GM18507 (cell line): ENCODE results near the gene PDIA5.
"Not testable (repeated sequence)": the region's sequence is repeated elsewhere in the genome, so short reads cannot be mapped to it uniquely, and the experiment has no call there.

Experiments used
- DNase-seq: peaks from one replicate; pipeline ENCODE4 v3.0.0; 2011; ENCODE audit warnings: low read depth; ENCODE audit not compliant: insufficient read length; ENCODE audit errors: extremely low spot score
- FAIRE-seq: peaks from 2 replicates; lab custom pipeline; 2011; peaks lifted over from hg19 to GRCh38; lab: Jason Lieb, UNC

The PDIA5 gene

DNA sequence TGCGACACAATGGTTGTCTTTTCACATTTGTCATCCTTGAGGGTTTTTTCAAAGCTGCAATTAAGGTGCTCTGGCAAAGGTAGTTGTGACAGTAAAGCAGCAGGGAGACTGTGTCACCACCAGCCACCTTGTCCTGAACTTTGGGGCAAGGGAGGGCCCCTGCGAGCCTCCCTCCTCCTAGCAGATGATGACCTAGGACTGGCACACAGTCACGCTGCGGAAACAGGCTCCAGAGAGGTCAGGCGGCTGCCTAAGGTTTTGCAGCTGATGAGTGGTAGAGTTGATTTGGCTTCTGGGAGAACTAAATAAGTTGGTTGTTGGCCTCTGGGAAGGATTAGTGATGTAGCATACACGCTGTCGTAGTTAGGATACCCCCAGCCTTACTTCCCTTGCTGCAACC is 62.7 kb downstream of the PDIA5 start:
- FAIRE-seq: no peak

DNA sequence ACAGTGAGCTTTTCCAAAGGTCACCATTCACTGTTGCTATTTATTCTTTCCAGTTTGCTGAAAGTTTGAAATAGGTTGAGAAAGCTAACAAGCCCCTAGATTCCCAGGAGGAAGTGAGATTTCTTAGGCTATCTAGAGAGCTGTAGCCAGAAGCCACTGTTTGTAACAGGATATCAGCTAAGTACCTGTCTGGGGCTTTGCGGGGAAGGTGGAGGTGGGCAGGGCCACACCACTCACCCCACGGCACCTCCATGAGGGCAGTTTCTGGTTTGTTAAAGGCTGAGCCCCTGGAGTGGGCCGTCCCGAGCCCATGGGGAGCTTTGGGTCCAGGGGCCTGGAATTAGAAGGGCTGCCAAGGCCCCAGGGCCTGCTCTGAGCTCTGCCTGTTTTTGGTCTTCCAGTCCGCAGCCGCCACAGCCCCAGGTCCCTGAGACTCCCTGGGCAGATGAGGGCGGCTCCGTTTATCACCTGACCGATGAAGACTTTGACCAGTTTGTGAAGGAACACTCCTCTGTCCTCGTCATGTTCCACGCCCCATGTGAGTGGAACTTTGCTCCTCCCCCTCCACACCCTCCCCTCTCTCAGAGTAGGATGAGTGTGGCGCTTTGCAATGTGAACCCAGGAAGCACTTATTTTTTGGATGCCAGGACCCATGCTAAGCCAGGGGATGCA is 63.4 kb downstream of the PDIA5 start:
- no peak for DNase-seq
- no peak for FAIRE-seq

More for the DNA sequence above, 62.7 kb downstream of the PDIA5 start:
- DNase-seq: no peak

DNA sequence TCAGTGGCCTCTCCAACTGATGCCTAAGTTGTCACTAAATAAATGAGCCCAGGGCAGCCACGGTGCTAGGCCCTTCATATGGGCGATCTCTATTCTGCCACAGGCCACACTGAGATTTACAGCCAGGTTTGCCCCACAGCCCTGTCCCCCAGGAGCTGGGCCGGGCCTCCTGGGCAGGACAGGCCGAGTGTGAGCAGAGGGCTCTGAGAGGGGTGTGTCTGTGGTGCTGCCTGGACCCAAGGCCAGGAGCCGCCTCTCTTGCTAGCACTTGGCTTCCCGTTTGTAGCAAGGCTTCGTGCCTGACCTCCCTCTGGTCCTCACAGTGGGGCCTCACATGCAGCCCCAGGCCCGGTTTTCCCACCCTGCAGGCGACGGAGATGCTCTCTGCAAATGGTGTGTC is 67.8 kb downstream of the PDIA5 start:
- DNase-seq (no peak), FAIRE-seq (no peak)

DNA sequence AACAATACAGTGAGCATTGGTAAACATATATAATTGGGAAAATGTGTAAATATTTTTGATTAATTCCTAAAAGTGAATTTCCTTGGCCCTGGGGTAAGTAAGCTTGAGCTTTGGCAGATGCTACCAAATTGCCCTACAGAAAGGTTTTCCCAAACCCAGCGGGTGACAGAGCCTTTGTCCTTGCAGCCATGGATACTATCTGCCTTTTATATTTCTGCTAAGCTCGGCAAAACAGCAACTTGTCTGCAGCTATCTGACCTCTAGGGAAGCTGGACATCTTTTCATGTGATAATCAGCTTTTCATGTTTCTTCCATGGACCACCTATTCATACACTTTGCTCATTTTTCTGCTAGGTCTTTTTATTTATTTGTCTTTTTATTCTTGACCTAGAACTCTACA is 70.2 kb downstream of the PDIA5 start:
- FAIRE-seq: no peak
- DNase-seq: no peak

DNA sequence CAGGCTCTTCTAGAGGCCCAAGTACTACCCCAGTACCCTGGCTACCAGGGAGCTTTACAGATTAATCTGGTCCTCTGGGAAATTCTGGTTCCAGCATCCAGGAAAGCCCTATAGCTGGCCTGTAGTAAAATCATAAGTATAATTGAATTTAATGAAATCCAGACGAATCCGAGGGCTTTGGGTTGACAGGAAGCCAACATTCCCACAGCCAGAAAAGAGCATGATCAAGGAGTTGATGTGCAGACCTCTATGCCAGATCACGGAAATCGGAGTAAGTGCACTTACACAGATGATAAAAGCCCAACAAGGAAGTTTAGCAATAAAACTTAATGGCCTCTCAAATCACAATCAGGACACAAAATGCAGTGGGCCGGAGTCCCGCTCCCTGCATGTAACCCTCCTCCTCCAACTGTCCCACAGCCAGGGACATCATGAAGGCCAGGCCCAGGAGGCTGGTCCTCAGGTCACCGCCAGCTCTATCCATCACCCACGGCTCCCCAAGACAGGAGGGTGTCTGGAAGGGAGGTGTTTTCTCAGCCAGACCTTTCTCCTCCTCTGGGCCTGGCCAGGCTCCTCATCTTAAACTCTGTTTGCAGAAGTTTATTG is 72.1 kb downstream of the PDIA5 start:
- FAIRE-seq: no peak
- DNase-seq: no peak

DNA sequence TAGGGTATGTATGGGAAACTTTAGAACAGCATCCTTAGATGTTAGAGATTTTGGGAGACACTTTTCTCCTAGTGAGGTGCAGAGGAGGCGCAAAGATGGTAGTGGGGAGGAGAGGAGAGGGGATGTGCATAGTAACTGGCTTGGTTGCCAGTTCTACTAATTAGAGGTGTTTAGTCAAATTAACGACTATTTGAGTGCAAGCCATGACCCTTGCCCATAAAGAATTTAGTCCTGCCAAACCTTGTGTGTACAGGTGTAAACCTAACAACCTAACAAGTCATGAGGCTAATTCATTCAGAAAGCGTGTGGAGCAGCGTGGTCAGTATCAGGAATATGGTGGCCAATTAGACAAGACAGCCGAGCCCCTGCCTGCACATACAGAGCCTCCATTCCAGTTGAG is 72.7 kb downstream of the PDIA5 start:
- no peak for DNase-seq
- no peak for FAIRE-seq

DNA sequence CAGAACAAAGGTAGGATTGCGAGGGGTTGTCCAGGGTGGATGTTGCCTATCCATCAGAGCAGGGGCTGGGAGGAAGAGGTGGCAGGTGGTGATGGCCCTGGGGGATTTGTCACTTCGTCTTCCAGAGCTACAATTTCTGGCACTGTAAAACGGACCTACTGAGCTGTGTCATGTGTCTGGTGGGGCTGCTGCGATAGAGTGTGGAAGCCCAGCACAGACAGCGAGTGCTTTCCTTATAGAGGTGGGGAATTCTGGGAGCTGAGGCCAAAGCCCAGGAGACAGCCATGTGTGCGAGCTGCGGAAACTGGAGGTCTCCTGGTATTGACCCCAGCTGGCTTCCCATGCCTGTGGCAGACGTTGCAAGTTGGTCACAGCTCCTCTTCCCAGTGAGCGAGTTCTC is 73.7 kb downstream of the PDIA5 start:
- DNase-seq (no peak), FAIRE-seq (no peak)

DNA sequence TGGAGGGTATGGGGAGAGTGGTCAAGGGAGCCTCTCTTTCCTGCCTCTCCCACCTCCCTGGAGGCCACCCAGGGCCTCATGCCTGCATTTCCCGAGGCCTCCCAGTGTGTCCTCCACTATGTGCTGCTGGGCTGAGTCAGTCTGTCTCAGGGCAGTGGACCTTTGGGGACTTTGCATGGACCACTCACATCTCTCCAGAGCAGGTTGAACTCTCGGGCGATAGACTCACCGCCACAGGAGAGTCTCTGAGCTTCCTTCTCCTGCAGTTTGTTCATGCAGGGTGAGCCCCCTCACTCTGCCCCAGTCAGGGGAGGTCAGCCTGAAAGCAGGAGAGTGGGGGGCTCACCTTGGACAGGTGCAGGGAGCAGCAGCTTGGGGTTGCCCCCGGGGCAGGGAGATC is 74.5 kb downstream of the PDIA5 start:
- FAIRE-seq (no peak), DNase-seq (no peak)

DNA sequence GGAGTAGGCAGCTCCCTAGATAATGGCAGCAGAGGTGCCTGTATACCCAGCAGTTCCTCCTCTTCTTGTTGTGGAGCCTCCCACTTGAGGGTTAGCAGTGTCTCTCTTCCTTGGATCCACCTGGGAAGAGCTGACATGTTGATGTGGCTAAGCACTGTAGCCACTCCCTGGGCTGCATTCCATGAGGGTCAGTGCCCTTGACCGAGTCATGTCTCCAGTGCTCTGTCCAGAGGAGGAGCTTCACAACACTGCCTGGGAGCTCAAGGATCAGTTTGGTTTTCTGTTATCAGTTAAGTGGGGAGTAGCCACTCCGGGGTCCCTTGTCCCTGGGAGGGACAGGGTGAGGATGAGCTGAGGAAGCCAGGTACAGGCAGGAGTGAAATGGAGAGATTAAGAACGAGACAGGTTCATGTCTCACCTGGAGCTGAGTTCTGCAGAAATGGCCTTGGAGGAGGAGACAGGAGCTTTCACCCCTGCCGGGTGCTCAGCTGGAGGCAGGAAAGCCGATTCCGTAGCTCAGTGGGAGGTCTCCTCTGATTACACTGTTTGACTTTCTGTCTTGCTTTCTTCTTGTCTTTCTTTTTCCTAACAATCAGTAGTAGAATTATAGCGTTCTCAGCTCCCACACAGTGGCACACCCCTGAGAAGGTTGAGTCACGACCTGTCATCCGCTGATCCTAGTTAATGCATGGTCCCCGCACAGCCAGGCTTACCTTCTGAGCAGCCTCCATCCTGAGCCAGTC is 77.0 kb downstream of the PDIA5 start:
- FAIRE-seq (no peak), DNase-seq (no peak)

DNA sequence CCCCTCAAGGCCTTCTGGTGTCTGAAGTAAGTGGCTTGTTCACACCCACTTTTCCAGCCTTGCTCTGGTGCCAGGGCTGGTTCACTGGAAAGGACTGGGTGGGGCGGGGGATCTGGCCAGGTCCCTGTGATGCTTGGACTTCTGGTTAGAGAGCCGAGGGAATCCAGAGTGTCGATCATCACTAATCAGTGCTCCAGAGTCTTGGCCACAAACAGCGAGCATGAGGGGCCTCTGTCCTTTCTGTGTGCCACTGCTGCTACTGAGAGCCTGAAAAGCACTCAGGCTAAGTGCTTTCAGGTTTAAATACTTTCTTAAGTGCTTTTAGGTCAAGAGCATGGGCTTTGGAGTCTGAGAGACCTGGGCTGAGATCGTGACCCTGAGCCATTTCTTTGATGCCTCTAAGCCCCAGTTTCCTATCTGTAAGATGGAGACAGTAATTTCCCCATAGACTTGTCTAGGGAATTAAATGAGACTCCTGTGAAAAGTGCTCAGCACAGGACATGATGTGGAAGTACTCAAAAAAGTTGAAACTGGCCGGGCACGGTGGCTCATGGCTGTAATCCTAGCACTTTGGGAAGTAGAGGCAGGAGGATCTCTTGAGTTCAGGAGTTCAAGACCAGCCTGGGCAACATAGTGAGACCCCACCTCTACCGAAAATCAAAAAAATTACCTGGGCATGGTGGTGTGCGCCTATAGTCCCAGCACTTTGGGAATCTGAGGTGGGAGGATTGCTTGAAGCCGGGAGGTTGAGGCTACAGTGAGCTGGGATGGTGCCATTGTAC is 81.1 kb downstream of the PDIA5 start:
- DNase-seq (no peak), FAIRE-seq (no peak)

DNA sequence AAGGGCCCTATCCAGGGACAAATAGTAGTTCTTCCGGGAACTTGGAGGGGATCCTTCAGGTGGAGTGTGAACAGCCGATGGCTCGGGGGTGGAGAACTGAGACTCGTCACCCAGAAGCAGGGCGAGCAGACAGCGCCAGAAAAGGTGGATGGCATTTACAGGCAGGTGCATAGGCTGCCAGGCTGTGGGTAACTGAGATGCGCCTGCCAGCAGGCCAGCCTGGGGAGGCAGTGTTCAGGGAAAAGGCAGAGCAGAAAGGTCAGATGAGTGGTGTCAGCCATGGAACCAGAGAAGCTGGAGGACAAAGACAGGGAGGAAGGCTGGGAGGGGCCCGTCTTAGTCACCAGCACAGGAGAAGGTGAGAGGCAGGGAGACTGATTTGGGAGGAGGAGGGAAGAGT is 81.9 kb downstream of the PDIA5 start:
- DNase-seq (no peak), FAIRE-seq (no peak)

DNA sequence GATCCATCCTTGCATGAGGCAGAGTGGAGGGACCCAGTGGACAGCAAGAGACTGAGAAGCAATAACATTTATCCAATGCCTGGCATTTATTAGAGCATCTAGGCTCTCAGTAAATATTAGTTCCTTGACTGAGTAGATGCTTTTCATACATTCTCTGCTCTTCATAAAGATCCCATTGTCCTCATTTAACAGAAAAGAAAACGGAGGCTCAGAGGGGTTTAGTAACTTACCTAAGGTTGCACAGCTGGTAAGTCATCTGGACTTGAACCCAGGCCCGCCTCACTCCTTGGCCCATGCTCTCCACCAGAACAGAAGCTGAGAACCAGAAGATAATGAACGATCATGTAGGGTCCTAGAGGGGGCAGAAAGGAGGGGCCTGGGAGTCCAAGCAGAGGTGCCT is 82.7 kb downstream of the PDIA5 start:
- DNase-seq (no peak), FAIRE-seq (no peak)

DNA sequence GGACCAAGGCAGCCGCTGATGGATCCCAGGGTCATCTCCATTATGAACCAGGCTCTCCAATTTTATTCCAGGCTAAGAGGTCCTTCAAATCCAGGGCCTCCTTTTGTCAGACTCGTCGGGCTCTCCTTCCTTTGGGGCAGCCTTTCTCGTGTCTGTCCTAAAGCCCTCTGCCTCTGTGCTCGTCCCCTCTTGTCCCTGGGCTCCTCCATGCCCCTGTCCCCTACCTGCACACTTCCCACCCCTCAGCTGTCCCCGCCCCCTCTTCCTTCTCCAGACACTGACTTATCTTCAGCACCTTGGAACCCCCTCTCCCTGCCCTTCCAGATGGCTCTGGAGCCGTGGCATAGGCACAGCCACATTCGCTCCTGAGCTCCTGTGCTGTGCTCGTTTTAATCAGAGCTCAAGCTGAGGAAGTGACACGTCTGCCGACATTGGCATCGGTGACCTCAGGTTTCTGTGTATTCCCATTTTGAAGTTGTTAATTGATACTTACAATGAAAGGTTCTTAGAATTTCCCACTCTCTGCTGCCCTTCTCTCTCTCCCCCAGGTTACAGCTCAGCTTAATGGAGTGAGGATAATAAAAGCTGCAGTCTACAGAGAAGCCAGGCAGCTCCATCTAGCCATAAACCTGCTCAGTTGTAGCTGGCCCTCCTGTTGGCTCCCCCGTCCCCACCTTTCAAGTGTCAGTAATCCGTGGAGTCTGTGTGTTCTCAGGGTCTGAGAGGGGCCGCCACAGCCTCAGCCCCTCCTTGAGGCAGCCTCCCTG is 83.8 kb downstream of the PDIA5 start:
- FAIRE-seq (no peak), DNase-seq (no peak)

DNA sequence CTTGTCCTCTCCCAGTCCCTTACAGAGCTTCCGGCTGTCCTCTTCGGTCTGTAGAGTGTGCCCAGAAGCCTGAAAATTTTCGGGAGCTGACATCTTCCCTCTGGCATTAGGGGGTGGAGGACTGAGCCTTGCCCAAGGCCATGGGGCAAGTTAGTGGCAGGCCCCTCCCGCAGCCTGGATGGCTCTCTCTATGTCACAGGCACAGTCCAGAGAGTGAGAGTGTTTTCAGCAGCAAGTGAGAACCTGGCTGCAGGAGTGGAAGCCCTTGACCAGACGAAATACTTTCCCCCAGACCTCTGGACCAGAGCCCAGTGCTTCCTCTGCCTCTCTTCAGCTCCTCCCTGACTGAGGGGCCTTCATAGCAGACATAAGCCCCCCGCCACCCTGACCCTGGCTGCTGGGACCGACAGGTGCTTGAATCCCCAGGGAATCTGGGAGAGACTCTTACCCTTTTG is 84.5 kb downstream of the PDIA5 start:
- FAIRE-seq: no peak
- DNase-seq: no peak

DNA sequence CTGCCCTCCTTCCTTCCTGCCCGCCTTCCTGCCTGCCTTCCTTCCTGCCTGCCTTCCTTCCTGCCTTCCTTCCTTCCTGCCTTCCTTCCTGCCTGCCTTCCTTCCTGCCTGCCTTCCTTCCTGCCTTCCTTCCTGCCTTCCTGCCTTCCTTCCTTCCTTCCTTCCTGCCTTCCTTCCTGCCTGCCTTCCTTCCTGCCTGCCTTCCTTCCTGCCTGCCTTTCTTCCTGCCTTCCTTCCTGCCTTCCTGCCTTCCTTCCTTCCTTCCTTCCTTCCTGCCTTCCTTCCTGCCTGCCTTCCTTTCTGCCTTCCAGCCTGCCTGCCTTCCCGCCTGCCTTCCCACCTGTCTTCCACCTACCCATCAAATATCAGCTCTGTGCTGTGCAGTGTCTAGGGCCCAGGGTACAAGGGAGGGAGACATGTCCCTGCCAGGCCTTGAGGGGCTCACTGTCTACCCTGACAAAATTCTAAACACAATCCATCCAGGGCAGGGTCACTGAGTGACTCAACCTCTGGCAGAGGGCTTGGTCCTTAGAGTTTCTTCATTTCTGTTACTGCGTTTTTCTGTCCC is 85.1 kb downstream of the PDIA5 start:
- not testable (repeated sequence) for FAIRE-seq, DNase-seq

DNA sequence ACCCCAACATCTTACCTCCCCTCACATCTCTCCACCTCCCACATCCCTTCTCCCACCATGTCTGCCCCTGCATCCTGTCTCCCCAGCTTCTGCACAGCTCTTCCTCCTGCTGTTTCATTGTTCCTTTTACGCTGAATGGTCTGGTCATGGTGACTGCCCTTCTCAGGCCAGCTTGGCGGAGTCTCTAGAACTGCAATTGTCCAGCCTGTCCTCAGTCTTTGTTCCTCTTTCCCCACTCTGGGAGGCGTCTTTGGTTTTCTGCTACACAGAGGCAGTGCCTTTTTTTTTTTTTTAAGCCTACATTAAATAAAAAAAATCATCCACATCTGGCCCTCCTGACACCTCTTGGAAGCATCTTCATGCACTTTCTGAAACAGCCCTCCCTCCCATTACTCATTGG is 85.9 kb downstream of the PDIA5 start:
- no peak for FAIRE-seq
- no peak for DNase-seq

DNA sequence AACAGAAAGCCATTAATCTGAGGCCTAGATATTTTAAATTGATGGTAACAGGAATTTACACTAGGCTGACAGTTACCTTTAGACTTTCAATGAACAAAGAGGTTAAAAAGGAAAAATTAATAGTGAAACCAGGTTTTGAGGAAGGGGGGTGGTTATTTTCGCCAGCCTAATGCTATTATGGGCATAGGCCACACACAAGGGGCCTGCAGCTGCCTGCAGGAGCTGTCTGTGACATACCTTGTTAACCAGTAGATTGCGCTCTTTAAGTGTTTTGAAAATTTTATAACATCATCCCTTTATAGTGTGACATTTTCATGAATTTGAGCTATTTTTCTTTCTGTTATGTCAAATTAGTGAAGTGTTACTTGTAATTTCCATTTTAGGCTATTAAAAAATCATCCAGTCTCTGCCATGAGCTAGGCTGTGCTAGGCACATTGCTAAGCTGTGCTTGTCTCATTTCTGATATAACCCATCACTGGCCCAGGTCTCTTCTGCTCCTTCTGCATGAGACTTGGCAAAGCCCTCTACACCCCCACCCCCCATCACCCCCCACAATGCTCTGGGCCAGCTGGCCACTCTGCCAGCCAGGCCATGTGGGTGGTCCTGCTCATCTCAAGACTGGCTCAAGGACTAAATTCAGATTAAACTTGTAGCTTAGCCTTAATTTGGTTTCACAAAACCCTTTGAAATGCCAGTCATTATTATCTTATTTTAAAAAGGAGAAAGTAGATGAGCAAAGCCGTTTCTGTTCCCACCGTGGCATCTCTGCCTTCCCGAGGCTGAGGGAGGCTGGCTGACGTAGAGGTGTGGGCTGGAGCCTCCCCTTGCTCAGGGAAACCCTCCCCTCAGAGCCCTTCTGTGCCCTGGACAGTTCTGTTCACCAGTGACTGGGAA is 86.5 kb downstream of the PDIA5 start:
- DNase-seq: no peak
- FAIRE-seq: no peak
